Activated CD8-positive, alpha-beta memory T cell treated with anti-CD3 and anti-CD28 coated beads, Interleukin-2, amount 50 U/mL, for 1 hour (primary cell): ENCODE data around the gene JAK1.
"Not testable (repeated sequence)": the region's sequence is repeated elsewhere in the genome, so short reads cannot be mapped to it uniquely, and the experiment has no call there.

Experiments used
- DNase-seq: peaks from one replicate; pipeline ENCODE4 v3.0.0-alpha.2; 2020; ENCODE audit errors: extremely low read depth

The JAK1 gene

DNA sequence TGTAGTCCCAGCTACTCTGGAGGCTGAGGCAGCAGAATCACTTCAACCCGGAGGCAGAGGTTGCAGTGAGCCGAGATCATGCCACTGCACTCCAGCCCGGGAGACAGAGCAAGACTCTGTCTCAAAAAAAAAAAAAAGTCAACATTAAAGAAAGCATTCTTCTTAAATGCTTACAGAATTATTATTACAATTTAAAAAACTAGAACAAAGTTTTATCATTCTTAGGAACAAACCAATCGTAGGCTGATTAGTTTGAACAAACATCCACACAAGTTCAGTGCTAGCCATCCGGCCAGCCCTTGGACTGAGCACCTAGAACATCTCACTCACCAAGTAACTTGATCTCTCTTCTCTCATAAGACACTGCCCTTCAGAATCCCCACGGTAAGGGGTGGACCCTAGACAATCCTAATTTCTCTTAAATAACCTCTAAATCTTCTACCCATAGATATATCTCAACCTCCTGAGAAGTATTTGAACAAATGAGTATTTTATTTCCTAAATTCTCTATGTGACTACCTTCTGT, 16.0 kb downstream of the JAK1 start:
- no peak for DNase-seq

DNA sequence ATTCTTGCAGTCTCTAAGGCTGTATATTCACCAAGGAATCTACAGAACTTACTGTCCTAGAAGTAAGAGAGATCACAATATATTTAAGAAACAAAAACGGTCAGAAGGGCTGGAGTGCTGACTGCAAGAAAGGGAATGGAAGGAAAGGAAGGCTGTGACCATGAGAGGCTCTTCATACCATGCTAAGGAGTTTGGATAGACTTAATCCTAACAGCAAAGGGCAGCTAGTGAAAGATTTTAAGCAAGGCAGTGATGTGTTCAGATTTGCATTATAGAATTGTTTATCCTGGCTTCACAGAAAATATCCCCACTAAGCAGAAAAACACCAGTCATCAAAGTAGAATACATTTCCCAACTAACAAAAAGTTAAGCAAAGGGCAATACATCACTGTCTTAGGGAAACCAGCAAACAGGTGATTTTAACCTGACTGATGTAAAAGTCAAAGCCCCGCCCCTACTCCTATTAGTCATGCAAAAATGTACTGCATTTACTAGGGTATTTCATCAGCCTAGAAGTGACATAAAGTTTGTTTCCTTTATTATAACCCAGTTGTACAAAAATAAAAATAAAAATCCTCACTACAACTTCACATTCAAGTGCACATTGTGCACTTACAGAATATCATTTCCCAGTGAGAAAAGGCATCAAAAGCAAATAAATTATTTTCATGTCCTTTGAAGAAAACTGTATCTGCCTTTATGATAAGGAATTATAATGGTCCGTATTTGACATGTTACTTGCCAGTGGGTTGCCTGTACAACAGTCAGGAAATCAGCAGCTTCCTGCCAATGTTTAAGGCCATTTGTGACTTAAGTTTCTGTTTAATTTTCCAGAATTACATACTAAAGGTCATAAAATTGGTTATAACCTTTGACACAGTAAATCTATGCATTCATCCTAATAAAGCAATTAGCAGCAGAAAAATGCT, 17.2 kb downstream of the JAK1 start:
- no peak for DNase-seq

DNA sequence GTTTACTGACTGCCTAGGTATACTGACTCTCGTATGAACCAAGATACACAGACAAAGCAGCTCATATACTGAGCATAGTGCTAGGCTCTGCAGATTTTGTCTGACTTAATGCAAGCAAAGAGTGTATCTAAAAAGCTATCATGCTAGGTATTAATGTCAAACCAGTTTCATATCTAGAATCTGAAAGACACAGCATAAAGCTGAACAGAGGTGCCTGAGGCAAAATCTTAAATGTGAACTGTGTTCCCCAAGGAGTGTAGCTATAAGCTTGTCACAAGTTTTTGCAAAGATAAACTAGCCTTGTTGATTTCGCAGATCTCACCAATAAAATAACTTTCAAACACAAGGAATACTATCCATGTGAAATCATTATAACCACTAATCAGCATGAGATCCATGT, 18.1 kb downstream of the JAK1 start:
- DNase-seq: no peak

DNA sequence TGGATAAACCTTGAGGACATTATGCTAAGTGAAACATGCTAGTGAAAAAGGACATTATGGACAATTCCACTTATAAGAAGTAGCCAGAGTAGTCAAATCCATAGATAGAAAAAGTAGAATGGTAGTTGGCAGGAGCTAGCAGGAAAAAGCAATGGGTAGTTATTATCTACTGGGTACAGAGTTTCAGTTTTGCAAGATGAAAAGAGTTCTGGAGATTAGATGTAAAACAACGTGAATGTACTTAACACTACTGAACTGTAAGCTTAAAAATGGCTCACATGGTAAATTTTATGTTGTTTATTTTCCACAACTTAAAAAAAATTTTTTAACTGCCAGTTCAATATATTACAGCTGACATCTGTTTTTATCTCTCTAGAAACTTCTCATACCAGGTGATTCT, 19.4 kb downstream of the JAK1 start:
- no peak for DNase-seq

DNA sequence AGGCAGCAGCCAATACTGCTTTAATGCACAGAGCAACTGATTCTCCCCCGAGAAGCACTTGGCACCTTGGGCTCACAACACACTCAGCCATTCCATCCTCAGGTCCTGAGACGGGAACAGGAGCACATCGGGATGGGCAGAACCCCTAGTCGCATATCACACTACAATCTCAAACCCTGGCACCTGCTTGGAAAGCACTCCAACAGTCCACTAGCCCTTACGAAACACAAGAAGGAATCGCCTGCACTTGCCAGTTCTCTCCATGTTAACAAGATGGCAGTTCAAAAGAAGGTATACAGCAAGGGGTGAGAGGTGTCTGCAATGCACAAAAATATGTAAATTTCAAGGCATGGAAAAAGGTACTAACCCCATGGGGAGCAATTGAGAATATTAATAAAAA, 21.4 kb downstream of the JAK1 start:
- no peak for DNase-seq

DNA sequence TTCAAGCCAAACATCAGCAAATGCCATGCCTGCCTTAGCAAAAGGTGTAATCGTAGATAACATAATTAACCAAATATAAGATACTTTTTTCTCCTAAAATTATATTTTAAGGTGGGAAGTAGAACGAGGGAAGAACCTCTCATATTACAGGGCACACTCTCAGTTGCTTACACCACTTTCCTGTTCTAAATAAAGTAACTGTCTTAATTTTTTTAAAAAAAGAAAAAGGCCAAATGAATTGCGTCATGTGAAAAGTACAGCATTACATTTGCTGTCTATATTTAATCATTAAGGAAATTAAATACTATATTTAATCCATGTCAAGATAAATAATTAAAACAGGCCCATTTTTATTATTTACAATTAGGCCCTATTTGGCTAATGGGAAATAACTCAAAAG, 23.7 kb downstream of the JAK1 start:
- no peak for DNase-seq

DNA sequence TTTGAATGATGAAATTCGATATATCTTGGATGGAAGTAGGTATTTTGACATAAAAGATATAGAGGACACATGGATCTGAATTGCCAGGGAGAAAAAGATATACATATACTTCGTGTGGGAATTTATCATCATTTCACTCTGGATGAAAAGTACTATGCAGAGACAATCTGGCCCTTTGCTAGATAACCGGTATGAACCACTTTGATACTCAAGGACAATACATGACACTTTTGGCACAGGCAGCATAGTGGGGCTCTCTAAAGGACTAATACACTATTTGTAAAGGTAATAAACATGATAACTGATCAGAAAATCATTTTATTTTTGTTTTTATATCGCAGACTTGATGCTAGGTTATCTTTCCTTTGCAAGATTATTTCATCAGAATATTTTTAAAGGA, 24.2 kb downstream of the JAK1 start:
- DNase-seq: no peak

DNA sequence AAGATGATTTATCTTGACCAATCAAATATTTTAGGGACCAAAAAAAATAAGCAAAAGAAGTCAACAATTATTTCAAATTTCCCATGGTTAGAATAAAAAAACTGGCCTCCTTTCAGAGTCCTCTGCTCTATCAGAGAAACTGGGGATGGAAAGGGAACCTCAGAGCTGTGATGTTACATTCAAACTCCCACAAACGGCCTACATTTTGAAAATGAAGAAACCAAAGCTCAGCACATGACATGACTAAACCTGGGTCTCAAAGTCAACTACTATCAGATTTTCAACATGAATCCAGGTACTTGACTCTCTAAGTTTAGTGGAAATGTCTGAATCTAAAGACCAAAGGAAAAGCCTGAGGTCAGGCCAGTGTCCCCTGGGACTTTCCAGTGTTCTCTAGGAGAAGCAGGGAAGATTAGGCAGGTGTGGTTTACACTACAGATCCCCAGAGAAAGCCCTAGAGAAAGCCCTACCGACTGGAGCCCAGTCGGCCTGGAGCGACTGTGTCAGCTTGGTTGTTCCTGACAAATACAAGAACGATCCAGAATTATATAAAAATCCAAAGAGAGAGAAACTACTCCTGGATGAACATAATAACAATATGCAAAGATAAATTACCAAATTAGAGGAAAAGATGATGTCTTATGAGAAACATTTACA, 24.8 kb downstream of the JAK1 start:
- DNase-seq: no peak

DNA sequence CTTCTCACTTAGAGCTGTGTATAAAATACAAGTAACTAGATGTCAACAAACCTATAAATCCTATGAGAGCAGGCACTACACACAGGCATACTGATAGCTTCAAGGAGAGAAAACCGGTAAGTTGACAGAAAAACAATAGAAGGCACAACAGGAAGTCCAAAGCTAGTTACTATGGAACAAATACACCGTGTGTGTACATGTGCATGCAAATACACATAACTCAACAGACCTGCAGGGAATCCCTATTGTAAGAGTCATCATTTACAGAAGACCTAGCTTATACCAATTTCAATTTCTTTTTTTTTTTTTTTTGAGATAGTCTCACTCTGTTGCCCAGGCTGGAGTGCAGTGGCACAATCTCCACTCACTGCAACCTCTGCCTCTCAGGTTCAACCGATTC, 26.3 kb downstream of the JAK1 start:
- no peak for DNase-seq

DNA sequence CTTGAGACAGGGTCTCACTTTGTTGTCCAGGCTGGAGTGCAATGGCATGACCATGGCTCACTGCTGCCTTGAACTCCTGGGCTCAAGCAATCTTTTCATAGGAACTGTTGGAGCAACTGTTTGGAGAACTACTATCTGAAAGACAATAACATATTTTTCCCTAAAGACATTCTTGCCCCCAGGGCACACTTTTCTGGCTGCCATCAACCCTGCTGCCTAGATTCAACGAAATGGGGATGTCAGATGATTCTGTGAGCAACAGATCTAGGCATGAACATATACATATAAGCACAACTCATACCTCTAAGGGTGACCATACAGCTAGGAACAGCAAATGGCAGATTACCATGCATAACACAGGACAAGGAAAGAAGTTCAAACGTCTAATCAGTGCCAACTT, 27.4 kb downstream of the JAK1 start:
- DNase-seq: no peak

DNA sequence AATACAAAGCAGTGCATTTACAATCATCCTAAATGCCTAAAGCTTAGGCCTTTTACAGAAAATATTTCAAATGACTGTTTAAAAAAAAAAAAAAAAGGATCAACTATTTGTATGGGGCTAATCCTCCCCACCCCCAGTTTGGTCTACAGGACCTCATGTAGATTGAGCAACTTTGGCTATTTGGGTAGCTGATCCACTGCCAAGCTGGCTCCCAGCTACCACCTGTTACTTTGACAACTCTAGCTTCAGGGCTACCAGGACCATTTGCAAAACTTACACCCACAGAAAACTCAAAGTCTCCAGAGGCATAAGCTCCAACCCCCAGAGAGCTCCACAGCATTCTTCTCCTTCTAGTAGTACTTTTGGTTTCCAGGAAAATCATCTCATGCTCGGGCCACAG, 29.4 kb downstream of the JAK1 start:
- no peak for DNase-seq

DNA sequence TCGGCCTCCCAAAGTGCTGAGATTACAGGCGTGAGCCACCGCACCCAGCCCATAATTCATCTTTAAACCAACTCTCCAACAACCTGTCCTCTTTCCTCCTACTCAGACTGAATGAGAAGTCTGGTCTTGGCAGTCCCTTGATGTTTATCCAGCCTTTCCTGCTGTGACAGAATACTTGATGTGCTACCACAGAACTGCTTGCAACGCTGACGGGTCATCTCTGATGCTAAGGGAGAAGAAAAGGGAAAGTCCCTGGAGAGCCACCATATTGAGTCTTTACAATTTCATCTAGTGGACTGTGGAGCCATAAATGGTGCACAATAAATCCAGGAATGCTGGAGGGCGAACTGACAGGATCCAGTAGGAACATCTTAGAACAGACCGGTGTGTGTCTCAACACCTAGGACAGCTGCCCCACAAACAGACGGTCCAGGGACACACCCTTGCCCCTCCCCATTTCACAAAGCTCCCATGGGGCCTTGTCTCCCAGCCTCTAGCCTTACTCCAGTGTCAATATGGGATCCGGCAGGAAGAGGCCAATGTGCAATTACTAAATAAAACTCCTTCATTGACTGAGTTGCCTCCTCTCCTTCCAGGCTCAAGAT, 30.7 kb downstream of the JAK1 start:
- DNase-seq: no peak

DNA sequence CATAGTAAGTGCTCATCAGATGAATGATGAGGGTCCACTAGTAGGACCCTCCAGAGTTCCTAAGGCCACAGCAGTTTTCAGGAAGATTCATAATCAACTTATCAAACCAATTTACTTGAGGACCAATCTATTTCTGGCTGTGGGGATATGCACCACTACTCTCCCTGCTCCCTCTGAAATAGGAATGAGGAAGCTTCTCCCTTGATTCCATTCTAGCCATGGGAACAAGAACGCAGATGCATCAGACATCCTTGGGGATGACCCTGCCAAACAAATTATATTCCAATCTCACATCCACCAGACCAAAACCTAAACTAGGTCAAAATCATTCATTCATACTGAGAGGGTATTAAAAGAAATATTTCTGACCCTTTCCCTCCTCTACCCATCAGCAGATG, 31.5 kb downstream of the JAK1 start:
- no peak for DNase-seq

DNA sequence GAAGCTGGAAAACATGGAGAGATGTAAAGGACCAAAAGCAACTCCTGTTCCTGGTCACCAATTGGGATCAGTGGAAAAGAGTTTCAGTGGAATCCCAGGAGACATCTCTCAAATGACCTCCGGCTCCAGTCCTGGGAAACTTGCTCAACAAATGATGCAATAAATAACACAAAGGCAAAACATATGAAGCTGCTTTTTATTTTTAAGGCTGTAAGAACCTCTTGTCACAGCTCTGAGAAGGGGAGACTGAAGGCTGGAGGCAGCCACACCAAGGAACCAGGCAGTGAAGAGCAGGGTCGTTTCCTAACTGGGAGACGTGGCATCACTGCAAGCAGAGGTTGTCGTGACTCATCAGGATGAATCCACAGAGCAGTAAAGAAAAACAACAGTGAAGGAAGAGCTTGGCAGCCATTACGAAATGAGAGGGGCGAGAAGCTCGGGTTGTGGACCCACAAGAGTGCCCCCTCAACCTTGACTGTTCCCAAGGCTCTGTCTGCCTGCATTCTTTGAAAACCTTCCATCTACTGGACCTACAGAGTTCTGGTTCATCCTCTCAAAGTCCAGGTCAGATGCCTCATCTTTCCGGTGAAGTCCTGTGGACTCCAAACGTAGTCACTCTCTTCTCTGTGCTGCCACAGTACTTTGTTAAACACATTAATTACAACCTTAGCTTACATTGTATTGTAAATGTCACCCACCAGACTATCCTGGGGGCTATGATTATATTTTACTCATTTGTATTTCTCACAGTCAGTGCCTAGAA, 32.1 kb downstream of the JAK1 start:
- no peak for DNase-seq

DNA sequence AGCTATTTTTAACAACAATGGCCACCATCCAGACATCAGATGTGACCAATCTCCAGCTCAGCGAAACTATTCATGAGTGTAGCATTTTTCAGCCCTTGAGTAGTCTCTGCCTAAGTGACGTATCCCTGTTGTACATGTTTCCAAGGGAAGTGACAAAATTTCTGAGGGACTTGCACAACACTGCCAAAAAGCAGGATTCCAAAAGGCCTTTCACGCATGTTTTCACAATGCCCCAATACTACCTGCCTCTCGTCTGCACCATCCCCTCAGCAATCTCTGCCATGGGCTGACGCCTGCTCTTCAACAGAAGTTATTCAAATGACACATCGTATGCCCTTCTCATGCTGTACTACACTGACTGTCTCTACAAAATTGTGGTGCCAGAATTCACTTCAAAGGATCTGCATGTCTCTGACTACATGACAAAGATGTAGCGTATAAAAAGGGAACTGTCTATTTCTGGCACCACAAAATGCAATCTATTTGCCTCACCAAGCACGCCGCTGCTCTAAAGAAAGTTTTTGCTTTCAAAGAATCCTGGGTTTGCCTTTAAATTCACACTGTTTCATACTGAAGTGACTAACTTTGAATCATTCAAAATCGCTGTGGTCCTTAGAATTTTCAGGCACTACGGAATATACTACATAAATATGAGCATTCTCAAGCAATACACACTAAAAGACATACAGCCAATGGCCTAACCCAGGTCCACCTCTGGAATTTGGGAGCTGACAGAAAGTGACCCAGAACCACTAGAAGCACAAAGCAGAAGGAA, 32.9 kb downstream of the JAK1 start:
- DNase-seq: no peak

DNA sequence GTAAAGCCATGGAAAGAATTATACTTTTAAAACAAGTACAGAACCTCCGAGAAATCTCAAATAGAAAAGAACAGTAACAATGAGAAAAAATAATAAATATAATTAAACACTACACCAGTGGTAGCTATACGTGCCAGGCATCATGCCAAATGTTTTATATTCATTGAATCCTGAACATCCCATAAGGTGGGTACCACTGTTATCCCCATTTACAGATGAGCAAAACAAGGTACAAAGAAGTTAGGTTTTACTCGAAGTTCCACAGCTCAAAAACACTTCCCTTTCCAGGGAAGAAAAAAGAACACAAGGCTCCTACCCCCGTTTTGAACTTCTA, 33.4 kb downstream of the JAK1 start:
- DNase-seq: no peak

DNA sequence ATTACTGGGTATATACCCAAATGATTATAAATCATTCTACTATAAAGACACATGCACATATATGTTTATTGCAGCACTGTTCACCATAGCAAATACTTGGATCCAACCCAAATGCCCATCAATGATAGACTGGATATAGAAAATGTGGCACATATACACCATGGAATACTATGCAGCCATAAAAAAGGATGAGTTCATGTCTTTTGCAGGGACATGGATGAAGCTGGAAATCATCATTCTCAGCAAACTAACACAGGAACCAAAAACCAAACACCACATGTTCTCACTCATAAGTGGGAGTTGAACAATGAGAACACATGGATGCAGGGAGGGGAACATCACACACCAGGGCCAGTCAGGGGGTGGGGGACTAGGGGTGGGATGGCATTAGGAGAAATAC, 35.7 kb downstream of the JAK1 start:
- not testable (repeated sequence) for DNase-seq

DNA sequence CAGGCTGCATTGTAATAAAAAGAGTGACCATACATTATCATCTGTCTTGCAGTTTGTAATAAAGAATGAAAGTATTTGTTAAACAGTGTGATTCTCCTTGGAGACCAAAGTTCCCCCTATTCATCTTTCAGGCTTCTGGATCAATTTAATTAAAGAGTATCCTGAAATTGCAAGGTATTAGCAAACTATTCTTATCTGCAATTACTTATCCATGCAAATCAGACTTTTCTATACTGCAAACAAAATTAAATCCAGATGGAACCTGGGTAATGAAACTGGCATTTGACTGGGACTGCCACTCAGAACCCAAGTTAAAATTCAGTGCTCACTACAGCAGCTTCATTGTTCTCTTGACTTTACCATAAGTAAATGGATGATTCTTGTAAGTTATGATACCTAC, 37.1 kb downstream of the JAK1 start:
- DNase-seq: no peak

DNA sequence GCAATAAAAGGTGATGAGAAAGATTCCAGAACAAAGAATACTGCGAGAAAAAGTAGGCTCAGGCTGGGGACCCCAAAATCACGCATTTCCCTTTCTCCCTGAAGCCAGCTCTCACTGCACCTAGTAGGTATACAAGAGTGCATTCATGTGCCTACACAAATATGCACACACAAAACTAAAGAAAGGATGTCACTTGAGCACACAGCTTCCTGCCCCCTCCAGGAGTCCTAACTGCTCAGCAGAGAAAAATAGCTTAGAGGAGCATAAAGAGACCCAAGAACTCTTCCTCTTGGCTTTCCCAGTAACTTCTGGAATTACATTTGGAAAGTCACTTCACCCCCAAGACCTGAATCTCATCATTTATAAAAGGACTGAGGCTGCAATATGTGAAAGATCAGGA, 38.0 kb downstream of the JAK1 start:
- DNase-seq: no peak

DNA sequence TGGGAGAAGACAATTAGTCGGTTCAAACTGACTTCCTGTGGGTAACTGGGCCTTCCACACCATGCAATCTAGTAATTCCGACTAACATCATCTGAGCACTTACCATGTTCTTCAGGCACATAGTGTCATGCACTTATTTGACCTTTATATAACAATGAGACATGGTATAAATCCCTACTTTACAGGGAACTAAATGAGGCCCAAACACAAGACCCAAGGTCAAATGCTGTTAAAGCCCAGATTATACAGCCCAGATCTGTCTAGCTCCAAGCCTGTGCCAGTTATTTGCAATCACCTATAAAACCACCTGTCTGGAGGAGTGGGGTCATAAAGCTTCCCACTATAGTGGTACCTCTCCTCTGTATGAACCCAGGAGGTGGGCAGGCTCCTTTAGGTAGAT, 40.8 kb downstream of the JAK1 start:
- DNase-seq: no peak

DNA sequence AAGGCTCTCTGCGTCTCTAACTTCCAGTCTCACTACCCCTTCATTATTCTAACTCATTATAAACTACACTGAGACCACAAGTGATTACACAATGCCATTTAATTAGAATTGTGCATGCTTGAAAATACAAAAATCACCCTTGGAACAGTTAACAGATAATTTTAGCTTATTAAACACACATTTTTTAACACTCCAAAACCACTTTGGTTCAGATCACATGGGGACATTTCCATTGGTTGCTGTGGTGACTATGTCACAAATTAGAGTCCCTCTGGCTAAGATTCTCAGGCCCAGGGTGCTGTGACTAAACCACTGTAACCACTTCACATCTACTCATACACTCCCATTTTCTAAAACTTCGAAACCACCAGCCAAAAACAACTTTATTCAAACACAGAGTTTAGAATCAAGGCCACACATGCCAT, 43.0 kb downstream of the JAK1 start:
- DNase-seq: peak; percentile 27
